SK-N-SH treated with all-trans-retinoic acid at 6 μM for 48 hours (cell line): ENCODE data around the gene TOMM34.

ENCODE experiments used
- ARNTL ChIP-seq: fragments of 450-650 bp; formaldehyde crosslinking; IDR thresholded peaks from 2 replicates; pipeline ENCODE4 v1.5.0; 2020; ENCODE audit warnings: low read depth, mild to moderate bottlenecking, moderate library complexity, borderline replicate concordance
- CSDC2 ChIP-seq: fragments of 250-450 bp; sonication (Bioruptor Pico); IDR thresholded peaks from 2 replicates; pipeline ENCODE4 v1.5.0; 2020; ENCODE audit warnings: mild to moderate bottlenecking, moderate library complexity
- ESRRG ChIP-seq: fragments of 250-450 bp; sonication (Bioruptor Pico); IDR thresholded peaks from 2 replicates; pipeline ENCODE4 v1.6.1; 2021; ENCODE audit warnings: mild to moderate bottlenecking
- ZFP3 ChIP-seq: fragments of 250-450 bp; sonication (Bioruptor Pico); IDR thresholded peaks from 2 replicates; pipeline ENCODE4 v1.5.0; 2020; ENCODE audit warnings: mild to moderate bottlenecking, moderate library complexity
- ZFP30 ChIP-seq: fragments of 450-650 bp; formaldehyde crosslinking; IDR thresholded peaks from 2 replicates; pipeline ENCODE4 v1.5.0; 2022; ENCODE audit warnings: mild to moderate bottlenecking, moderate library complexity
- ZNF70 ChIP-seq: fragments of 450-650 bp; formaldehyde crosslinking; IDR thresholded peaks from 2 replicates; pipeline ENCODE4 v1.5.0; 2020; ENCODE audit warnings: mild to moderate bottlenecking, moderate library complexity
- ZNF8 ChIP-seq: fragments of 450-650 bp; formaldehyde crosslinking; IDR thresholded peaks from 2 replicates; pipeline ENCODE4 v1.5.0; 2020; ENCODE audit warnings: mild to moderate bottlenecking, moderate library complexity
- TF ChIP-seq, protein P1 (sequence below): fragments of 250-450 bp; sonication (Bioruptor Pico); IDR thresholded peaks from 2 replicates; pipeline ENCODE4 v1.8.0; 2020; ENCODE audit warnings: mild to moderate bottlenecking, moderate library complexity, borderline replicate concordance
- TF ChIP-seq, protein P2 (sequence below): fragments of 250-450 bp; sonication (Bioruptor Pico); IDR thresholded peaks from 2 replicates; pipeline ENCODE4 v1.5.1; 2020; ENCODE audit warnings: low read depth, mild to moderate bottlenecking, moderate library complexity
- TF ChIP-seq, protein P3 (sequence below): fragments of 250-450 bp; sonication (Bioruptor Pico); IDR thresholded peaks from 2 replicates; pipeline ENCODE4 v1.5.0; 2020; ENCODE audit warnings: mild to moderate bottlenecking, moderate library complexity
- TF ChIP-seq, protein P4 (sequence below): fragments of 250-450 bp; sonication (Bioruptor Pico); IDR thresholded peaks from 2 replicates; pipeline ENCODE4 v1.8.0; 2021; ENCODE audit warnings: low read depth, mild to moderate bottlenecking, moderate library complexity, borderline replicate concordance
- TF ChIP-seq, protein P5 (sequence below): fragments of 250-450 bp; sonication (Bioruptor Pico); IDR thresholded peaks from 2 replicates; pipeline ENCODE4 v1.5.1; 2021; ENCODE audit warnings: mild to moderate bottlenecking, moderate library complexity

DNA sequence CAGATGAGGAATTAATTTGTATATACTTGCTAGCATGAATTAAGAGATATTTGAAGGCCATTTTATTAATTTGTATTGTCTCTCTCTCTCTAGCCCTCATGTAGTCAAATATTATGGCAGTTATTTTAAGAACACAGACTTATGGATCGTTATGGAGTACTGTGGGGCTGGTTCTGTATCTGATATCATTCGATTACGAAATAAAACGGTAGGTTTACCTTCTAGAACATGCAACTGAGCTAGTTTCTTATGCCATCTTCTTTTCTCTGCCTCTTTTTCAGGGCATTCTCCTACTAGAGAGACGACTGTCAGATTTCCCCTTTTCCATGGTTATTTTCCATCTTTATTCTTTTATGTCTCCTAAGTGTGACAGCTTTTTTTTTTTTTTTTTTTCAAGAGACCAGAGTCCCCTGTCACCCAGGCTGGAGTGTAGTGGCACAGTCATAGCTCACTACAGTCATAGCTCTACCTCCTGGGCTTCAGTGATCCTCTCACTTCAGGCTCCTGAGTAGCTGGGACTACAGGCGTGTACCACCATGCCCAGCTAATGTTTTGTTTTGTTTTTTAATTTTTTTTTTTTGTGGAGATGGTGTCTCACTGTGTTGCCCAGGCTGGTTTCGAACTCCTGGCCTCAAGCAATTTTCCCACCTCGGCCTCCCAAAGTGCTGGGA is 21.7 kb upstream of the TOMM34 start:
- TF ChIP-seq, protein P1, sequence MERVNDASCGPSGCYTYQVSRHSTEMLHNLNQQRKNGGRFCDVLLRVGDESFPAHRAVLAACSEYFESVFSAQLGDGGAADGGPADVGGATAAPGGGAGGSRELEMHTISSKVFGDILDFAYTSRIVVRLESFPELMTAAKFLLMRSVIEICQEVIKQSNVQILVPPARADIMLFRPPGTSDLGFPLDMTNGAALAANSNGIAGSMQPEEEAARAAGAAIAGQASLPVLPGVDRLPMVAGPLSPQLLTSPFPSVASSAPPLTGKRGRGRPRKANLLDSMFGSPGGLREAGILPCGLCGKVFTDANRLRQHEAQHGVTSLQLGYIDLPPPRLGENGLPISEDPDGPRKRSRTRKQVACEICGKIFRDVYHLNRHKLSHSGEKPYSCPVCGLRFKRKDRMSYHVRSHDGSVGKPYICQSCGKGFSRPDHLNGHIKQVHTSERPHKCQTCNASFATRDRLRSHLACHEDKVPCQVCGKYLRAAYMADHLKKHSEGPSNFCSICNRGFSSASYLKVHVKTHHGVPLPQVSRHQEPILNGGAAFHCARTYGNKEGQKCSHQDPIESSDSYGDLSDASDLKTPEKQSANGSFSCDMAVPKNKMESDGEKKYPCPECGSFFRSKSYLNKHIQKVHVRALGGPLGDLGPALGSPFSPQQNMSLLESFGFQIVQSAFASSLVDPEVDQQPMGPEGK (CRISPR knock-in tag): no peak
- no peak for TF ChIP-seq CSDC2 (CRISPR knock-in tag)
- TF ChIP-seq, protein P2, sequence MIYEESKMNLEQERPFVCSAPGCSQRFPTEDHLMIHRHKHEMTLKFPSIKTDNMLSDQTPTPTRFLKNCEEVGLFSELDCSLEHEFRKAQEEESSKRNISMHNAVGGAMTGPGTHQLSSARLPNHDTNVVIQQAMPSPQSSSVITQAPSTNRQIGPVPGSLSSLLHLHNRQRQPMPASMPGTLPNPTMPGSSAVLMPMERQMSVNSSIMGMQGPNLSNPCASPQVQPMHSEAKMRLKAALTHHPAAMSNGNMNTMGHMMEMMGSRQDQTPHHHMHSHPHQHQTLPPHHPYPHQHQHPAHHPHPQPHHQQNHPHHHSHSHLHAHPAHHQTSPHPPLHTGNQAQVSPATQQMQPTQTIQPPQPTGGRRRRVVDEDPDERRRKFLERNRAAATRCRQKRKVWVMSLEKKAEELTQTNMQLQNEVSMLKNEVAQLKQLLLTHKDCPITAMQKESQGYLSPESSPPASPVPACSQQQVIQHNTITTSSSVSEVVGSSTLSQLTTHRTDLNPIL (CRISPR knock-in tag): no peak
- TF ChIP-seq, protein P3, sequence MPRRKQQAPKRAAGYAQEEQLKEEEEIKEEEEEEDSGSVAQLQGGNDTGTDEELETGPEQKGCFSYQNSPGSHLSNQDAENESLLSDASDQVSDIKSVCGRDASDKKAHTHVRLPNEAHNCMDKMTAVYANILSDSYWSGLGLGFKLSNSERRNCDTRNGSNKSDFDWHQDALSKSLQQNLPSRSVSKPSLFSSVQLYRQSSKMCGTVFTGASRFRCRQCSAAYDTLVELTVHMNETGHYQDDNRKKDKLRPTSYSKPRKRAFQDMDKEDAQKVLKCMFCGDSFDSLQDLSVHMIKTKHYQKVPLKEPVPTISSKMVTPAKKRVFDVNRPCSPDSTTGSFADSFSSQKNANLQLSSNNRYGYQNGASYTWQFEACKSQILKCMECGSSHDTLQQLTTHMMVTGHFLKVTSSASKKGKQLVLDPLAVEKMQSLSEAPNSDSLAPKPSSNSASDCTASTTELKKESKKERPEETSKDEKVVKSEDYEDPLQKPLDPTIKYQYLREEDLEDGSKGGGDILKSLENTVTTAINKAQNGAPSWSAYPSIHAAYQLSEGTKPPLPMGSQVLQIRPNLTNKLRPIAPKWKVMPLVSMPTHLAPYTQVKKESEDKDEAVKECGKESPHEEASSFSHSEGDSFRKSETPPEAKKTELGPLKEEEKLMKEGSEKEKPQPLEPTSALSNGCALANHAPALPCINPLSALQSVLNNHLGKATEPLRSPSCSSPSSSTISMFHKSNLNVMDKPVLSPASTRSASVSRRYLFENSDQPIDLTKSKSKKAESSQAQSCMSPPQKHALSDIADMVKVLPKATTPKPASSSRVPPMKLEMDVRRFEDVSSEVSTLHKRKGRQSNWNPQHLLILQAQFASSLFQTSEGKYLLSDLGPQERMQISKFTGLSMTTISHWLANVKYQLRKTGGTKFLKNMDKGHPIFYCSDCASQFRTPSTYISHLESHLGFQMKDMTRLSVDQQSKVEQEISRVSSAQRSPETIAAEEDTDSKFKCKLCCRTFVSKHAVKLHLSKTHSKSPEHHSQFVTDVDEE (CRISPR knock-in tag): no peak
- TF ChIP-seq, protein P4, sequence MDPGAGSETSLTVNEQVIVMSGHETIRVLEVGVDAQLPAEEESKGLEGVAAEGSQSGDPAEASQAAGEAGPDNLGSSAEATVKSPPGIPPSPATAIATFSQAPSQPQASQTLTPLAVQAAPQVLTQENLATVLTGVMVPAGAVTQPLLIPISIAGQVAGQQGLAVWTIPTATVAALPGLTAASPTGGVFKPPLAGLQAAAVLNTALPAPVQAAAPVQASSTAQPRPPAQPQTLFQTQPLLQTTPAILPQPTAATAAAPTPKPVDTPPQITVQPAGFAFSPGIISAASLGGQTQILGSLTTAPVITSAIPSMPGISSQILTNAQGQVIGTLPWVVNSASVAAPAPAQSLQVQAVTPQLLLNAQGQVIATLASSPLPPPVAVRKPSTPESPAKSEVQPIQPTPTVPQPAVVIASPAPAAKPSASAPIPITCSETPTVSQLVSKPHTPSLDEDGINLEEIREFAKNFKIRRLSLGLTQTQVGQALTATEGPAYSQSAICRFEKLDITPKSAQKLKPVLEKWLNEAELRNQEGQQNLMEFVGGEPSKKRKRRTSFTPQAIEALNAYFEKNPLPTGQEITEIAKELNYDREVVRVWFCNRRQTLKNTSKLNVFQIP (CRISPR knock-in tag): no peak
- TF ChIP-seq ZFP3: no peak
- no peak for TF ChIP-seq ARNTL
- TF ChIP-seq, protein P5, sequence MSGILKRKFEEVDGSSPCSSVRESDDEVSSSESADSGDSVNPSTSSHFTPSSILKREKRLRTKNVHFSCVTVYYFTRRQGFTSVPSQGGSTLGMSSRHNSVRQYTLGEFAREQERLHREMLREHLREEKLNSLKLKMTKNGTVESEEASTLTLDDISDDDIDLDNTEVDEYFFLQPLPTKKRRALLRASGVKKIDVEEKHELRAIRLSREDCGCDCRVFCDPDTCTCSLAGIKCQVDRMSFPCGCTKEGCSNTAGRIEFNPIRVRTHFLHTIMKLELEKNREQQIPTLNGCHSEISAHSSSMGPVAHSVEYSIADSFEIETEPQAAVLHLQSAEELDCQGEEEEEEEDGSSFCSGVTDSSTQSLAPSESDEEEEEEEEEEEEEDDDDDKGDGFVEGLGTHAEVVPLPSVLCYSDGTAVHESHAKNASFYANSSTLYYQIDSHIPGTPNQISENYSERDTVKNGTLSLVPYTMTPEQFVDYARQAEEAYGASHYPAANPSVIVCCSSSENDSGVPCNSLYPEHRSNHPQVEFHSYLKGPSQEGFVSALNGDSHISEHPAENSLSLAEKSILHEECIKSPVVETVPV: no peak
- no peak for TF ChIP-seq ZNF70
- no peak for TF ChIP-seq ZNF8 (CRISPR knock-in tag)
- no peak for TF ChIP-seq ZFP30 (CRISPR knock-in tag)
- TF ChIP-seq ESRRG (CRISPR knock-in tag): no peak
